GM06990 (cell line): ENCODE data around the gene GCLC.

Experiments
- DNase-seq: peaks from one replicate; pipeline ENCODE4 v3.0.0-alpha.2; 2011; ENCODE audit not compliant: insufficient read length; ENCODE audit errors: extremely low read depth
- H3K27me3 ChIP-seq: replicated peaks from 2 replicates; pipeline ENCODE4 v1.6.0; 2011; ENCODE audit warnings: low read length; ENCODE audit not compliant: control insufficient read depth, insufficient read depth
- H3K36me3 ChIP-seq: 2 replicates; pipeline ENCODE4 v1.5.1; 2011; ENCODE audit warnings: low read length; ENCODE audit not compliant: control insufficient read depth, insufficient read depth
- H3K4me3 ChIP-seq: replicated peaks from 2 replicates; pipeline ENCODE4 v1.5.1; 2011; ENCODE audit warnings: low read depth, mild to moderate bottlenecking, control low read depth, low read length
- TF ChIP-seq, protein P1 (sequence below): IDR thresholded peaks from 2 replicates; pipeline ENCODE4 v1.5.1; 2011; ENCODE audit warnings: low read length, control low read depth, mild to moderate bottlenecking, inconsistent platforms; ENCODE audit not compliant: insufficient read depth, poor library complexity, severe bottlenecking

GCLC gene

DNA sequence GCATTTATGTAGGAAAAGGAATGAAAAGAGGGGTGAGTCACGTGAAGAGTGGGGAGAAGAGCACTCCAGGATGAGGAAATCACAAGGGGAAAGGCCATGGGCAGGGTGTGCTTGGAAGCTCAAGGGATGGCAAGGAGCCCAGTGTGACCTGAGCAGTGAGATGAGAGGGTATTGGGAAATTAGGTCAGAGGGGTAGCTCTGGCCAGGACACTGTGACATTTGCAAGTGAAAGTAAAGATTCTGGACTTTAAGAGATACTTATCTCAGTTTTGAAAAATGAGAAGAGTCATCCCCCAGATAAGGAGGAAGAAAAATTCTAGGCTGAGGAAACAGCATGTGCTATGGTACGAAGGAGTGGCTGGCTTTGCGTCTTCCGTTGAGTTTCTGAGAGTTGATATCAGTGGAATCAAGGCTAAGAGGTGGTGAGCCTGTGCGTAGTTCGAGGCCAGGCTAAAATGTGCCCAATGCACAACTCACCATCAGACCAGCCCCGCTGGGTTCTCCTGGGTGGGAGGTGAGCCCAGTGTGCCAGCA, 79.9 kb downstream of the GCLC start:
- H3K4me3 ChIP-seq: no peak overlapping the region
- no peak for DNase-seq
- H3K36me3 ChIP-seq: no peaks in the 10 kb centered on the region
- no peaks in the 10 kb centered on the region; the same call in 1 of the 2 replicates for H3K27me3 ChIP-seq
- TF ChIP-seq, protein P1, sequence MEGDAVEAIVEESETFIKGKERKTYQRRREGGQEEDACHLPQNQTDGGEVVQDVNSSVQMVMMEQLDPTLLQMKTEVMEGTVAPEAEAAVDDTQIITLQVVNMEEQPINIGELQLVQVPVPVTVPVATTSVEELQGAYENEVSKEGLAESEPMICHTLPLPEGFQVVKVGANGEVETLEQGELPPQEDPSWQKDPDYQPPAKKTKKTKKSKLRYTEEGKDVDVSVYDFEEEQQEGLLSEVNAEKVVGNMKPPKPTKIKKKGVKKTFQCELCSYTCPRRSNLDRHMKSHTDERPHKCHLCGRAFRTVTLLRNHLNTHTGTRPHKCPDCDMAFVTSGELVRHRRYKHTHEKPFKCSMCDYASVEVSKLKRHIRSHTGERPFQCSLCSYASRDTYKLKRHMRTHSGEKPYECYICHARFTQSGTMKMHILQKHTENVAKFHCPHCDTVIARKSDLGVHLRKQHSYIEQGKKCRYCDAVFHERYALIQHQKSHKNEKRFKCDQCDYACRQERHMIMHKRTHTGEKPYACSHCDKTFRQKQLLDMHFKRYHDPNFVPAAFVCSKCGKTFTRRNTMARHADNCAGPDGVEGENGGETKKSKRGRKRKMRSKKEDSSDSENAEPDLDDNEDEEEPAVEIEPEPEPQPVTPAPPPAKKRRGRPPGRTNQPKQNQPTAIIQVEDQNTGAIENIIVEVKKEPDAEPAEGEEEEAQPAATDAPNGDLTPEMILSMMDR: no peak

DNA sequence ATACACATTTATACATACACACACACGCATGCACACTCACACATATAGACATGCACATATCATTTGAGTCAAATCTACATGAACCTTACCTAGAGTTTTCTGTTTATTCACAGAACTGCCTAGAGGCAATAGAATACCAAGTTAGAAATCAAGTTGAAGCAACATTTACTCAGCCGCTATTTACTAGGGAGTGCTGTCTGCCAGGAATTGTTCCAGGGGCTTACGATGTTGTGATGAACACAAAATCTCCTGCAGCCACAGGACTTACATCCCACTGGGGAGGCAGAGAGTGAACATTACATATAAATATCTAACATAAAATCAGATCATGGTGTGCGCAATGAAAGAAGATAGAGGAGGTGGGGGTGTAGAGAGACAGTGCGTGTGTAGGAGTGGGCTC, 80.4 kb downstream of the GCLC start:
- TF ChIP-seq, protein P1: no peak
- H3K4me3 ChIP-seq: no peak overlapping the region
- H3K27me3 ChIP-seq: no peaks in the 10 kb centered on the region; the same call in 1 of the 2 replicates
- DNase-seq: no peak
- no peaks in the 10 kb centered on the region for H3K36me3 ChIP-seq

DNA sequence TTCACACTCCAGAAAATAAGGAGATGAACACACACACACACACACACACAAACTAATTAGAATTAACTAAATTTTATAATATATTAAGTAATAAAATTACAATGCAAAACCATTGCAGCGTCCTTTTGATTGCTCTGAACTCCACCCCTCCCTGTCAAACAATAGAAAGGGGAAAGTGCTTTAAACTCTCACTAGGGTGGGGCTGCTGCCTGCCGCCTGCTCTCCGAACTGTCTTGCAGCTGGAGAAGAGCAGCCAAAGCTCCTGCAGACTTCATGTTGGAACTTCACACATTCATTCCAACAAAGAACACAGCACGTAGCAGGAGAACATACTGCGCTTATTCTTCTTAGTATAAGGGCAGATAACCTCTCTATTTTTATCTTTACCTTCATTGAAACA, 83.2 kb downstream of the GCLC start:
- H3K4me3 ChIP-seq: peak overlapping the region; percentile 17; the same call in 1 of the 2 replicates
- H3K27me3 ChIP-seq: no peaks in the 10 kb centered on the region; the same call in 1 of the 2 replicates
- TF ChIP-seq, protein P1: no peak
- no peak for DNase-seq
- H3K36me3 ChIP-seq: no peaks in the 10 kb centered on the region

DNA sequence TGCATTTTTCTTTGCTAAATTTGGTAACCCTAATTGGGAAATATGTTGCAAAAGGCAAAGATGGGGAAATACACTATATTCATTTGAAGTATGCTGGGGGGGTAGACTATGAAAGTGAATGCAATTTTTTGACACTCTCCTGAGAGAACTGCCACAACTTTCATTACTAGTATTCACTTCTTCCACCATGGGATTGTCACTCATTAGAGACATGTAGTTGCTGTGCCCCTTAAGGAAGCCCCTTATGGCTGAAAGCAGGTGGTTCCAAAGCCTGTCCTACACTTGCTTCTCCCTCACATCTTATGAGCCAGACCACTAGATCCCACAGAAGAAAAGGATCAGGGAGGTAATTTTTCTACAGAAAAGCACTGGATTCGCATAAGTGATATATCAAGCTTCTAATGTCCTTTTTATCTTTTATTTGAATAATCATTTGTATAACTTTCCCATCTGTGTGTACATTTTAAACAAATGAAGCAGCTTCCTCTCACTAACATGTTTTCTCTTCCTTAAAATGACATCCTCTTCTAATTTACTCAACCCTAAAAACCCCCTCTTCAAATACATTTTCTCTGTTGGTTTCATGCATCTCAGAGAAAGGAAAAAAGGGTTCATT, 83.8 kb downstream of the GCLC start:
- Histone ChIP-seq H3K4me3 (no peak overlapping the region), H3K36me3 (no peaks in the 10 kb centered on the region)
- peak; percentile 73 for DNase-seq

DNA sequence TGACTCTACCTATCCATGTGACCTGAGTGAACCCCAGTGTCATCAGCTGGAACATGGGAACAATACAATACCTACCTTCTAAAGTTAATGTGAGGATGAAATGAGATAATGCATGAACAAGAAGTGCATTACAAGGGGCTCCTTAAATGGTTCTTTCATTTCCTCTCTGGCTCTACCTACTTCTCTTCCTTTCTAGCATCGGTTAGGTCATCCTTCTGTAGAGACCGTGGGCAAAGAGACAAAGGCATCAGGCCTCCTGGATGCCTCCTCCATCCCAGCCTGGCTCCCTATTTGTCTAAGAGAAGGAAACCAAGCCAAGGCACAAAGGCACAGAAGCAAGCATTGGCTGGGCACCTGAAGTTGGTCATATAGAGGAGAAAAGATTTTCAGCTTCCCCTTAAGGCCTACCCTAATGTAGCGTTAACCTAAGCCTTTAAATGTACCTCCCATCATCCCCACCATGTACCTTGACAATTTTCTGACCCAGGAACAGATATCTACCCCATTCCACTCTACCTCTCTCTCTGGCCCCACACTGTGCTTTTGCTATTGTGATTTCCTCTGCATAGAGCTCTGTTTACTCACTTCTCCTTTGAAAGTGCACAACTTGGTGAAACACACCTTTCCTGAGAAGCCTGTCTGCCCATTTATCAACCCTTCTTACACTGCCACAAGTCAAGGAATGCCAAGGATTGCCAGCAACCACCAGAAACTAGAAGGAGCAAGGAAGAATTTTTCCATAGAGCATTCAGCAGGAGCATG, 86.6 kb downstream of the GCLC start:
- DNase-seq: no peak
- TF ChIP-seq, protein P1: no peak
- Histone ChIP-seq H3K27me3 (no peaks in the 10 kb centered on the region; the same call in 1 of the 2 replicates), H3K36me3 (no peaks in the 10 kb centered on the region), H3K4me3 (no peak overlapping the region)

More for the DNA sequence above, 83.8 kb downstream of the GCLC start:
- TF ChIP-seq, protein P1: no peak
- no peaks in the 10 kb centered on the region; the same call in 1 of the 2 replicates for H3K27me3 ChIP-seq
